CD1c-positive myeloid dendritic cell (primary cell): ENCODE measurements around the gene ESF1.

ENCODE experiments used
- DNase-seq: peaks from one replicate; pipeline ENCODE4 v3.0.0-alpha.2; 2016; ENCODE audit errors: extremely low spot score

The ESF1 gene

GRCh38 chr20:13678944-13679343, 105.8 kb downstream of the ESF1 start:
- no peak for DNase-seq

GRCh38 chr20:13677241-13677640, 107.5 kb downstream of the ESF1 start:
- no peak for DNase-seq

- no peak for DNase-seq
Measured at GRCh38 chr20:13676682-13677081, 108.0 kb downstream of the ESF1 start.

- DNase-seq, result no peak
Measured at GRCh38 chr20:13672690-13673089, 112.0 kb downstream of the ESF1 start.

- DNase-seq, result no peak
Measured at GRCh38 chr20:13671916-13672378, 112.8 kb downstream of the ESF1 start.

GRCh38 chr20:13671512-13671911, 113.2 kb downstream of the ESF1 start:
- no peak for DNase-seq

- DNase-seq, result no peak
Measured at GRCh38 chr20:13670160-13670559, 114.6 kb downstream of the ESF1 start.

- no peak for DNase-seq
Measured at GRCh38 chr20:13665709-13666395, 118.9 kb downstream of the ESF1 start.
